Sigmoid colon (tissue), 4 donors: ENCODE results near the gene CASZ1.

Experiments used
- CTCF ChIP-seq, 4 experiments: fragments of 450-650 bp in 3 of 4; fragments of 200-600 bp in 1 of 4; IDR thresholded peaks; one replicate each; pipeline ENCODE4 v1.5.1; 2016 to 2019; ENCODE audit warnings: antibody characterized with exemption in 4 of 4, mild to moderate bottlenecking in 3 of 4, moderate library complexity in 2 of 4
- POLR2AphosphoS5 ChIP-seq, 4 donors: sonication (generic); formaldehyde crosslinking; IDR thresholded peaks; one replicate each; pipeline ENCODE4 v1.6.1; 2017; ENCODE audit warnings: antibody characterized with exemption in 4 of 4

GRCh38 chr1:10745383-10745782 lies 51.1 kb downstream of the CASZ1 start:
- no peak for TF ChIP-seq CTCF (IDR thresholded peaks at IDR 0.05)
- TF ChIP-seq POLR2AphosphoS5 (IDR thresholded peaks at IDR 0.05): no peak
